ENCODE measurements around the gene AKIRIN2.
"Not testable (repeated sequence)": the region's sequence is repeated elsewhere in the genome, so short reads cannot be mapped to it uniquely, and the experiment has no call there.

Gene AKIRIN2

DNA sequence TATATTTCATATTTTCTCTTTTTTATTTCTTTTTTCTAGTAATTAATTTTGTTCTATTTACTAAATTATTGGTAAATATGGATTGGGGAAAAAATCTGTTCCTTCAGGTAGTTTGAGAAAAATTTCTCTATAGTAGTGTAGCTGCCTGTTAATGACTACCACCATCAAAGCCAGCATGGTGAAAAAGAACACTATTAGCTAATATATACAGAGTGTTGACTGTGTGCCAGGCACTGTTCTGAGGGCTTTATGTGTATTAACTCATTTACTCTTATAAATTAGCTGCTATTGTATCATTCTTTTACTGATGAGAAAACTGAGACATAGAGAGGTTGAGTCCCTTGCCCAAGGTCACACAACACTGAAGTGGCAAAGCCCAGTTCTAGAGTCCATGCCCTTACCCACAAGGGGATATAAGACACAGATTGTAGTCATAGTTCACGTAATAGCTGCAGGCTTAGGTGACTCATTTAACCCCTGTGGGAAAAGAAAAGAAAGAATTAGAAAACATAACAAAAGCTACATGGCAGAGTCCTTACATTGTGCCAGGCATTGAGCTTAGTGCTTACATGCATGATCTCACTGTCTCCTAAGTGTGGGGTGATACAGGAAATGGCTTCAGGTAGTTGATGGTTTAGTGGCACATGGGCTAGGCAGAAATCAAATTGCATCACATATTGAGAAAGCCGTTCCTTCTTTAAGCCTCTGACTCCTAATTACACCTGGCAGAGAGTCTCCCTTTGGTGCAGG is 12.2 kb upstream of the AKIRIN2 start:
- H3K27me3 ChIP-seq (ENCODE audit: control insufficient read depth in 1 of 2, insufficient read depth in 2 of 2, low read length in 2 of 2): no peaks in the 10 kb centered on the region
- H3K9me3 ChIP-seq (ENCODE audit: low read length): no peaks in the 10 kb centered on the region
- H3K9ac ChIP-seq (ENCODE audit: low read length): no peak overlapping the region
- no peak overlapping the region for H3K4me3 ChIP-seq (ENCODE audit: low read depth in 1 of 2, low read length in 2 of 2)
- H3K36me3 ChIP-seq (ENCODE audit: insufficient read depth, low read length): no peaks in the 10 kb centered on the region
- no peaks in the 10 kb centered on the region for H3K4me1 ChIP-seq (ENCODE audit: insufficient read depth, low read length)
- H3K27ac ChIP-seq (ENCODE audit: low read depth, low read length): no peak overlapping the region

DNA sequence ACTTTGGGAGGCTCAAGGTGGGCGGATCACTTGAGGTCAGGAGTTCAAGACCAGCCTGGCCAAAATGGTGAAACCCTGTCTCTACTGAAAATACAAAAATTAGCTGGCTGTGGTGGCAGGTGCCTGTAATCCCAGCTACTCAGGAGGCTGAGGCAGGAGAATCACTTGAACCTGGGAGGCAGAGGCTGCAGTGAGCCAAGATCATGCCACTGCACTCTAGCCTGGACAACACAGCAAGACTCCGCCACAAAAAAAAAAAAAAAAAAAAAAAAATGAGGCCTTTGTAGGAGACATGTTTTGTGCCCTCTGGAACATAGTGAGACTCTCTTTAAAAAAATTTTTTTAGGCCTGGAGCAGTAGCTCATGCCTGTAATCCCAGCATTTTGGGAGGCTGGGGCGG is 10.7 kb upstream of the AKIRIN2 start:
- not testable (repeated sequence) for H3K9me3 ChIP-seq (ENCODE audit: low read length); H3K36me3 ChIP-seq (ENCODE audit: insufficient read depth, low read length); H3K27ac ChIP-seq (ENCODE audit: low read depth, low read length); H3K27me3 ChIP-seq (ENCODE audit: control insufficient read depth in 1 of 2, insufficient read depth in 2 of 2, low read length in 2 of 2); H3K4me3 ChIP-seq (ENCODE audit: low read depth in 1 of 2, low read length in 2 of 2); H3K9ac ChIP-seq (ENCODE audit: low read length); H3K4me1 ChIP-seq (ENCODE audit: insufficient read depth, low read length)

DNA sequence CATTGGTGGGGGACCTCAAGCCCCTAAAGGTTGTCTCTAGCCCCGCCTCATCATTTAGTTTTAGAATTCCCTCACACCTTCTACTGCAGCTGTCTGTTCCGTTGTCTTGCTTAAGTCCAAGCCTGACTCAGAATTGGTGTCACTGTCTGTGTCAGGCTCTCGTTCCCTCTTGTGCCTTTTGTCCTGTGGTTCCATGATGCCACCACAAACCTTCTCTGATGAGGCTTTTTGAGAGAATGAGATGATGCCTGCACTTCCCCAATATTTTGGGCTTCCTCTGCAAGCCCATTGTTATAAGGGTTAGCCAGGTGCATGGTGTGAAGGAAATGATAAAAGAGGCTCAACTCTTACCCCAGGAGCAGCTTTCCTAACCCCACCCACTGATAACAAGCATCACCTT is 8.1 kb upstream of the AKIRIN2 start:
- no peaks in the 10 kb centered on the region for H3K4me1 ChIP-seq (ENCODE audit: insufficient read depth, low read length)
- no peak overlapping the region for H3K9ac ChIP-seq (ENCODE audit: low read length)
- no peaks in the 10 kb centered on the region for H3K9me3 ChIP-seq (ENCODE audit: low read length)
- no peak overlapping the region for H3K4me3 ChIP-seq (ENCODE audit: low read depth in 1 of 2, low read length in 2 of 2)
- no peak overlapping the region for H3K27ac ChIP-seq (ENCODE audit: low read depth, low read length)
- H3K27me3 ChIP-seq (ENCODE audit: control insufficient read depth in 1 of 2, insufficient read depth in 2 of 2, low read length in 2 of 2): no peaks in the 10 kb centered on the region
- H3K36me3 ChIP-seq (ENCODE audit: insufficient read depth, low read length): no peaks in the 10 kb centered on the region

DNA sequence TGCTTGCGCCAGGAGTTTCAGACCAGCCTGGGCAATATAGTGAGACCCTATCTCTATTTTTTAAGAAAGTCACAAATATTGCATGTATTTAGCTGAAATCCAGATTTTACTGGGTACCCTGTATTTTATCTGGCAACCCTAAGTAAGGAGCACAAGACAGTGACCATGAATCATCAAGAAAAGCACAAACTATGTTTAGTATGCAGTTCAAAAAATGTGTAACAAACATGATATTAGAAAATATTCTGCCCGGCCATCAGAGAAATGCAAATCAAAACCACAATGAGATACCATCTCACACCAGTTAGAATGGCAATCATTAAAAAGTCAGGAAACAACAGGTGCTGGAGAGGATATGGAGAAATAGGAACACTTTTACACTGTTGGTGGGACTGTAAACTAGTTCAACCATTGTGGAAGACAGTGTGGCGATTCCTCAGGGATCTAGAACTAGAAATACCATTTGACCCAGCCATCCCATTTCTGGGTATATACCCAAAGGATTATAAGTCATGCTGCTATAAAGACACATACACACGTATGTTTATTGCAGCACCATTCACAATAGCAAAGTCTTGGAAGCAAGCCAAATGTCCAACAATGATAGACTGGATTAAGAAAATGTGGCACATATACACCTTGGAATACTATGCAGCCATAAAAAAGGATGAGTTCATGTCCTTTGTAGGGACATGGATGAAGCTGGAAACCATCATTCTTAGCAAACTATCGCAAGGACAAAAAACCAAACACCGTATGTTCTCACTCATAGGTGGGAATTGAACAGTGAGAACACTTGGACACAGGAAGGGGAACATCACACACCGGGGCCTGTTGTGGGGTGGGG is 6.8 kb upstream of the AKIRIN2 start:
- H3K36me3 ChIP-seq (ENCODE audit: insufficient read depth, low read length); H3K27me3 ChIP-seq (ENCODE audit: control insufficient read depth in 1 of 2, insufficient read depth in 2 of 2, low read length in 2 of 2); H3K4me1 ChIP-seq (ENCODE audit: insufficient read depth, low read length); H3K9ac ChIP-seq (ENCODE audit: low read length); H3K4me3 ChIP-seq (ENCODE audit: low read depth in 1 of 2, low read length in 2 of 2); H3K9me3 ChIP-seq (ENCODE audit: low read length); H3K27ac ChIP-seq (ENCODE audit: low read depth, low read length): not testable (repeated sequence)

DNA sequence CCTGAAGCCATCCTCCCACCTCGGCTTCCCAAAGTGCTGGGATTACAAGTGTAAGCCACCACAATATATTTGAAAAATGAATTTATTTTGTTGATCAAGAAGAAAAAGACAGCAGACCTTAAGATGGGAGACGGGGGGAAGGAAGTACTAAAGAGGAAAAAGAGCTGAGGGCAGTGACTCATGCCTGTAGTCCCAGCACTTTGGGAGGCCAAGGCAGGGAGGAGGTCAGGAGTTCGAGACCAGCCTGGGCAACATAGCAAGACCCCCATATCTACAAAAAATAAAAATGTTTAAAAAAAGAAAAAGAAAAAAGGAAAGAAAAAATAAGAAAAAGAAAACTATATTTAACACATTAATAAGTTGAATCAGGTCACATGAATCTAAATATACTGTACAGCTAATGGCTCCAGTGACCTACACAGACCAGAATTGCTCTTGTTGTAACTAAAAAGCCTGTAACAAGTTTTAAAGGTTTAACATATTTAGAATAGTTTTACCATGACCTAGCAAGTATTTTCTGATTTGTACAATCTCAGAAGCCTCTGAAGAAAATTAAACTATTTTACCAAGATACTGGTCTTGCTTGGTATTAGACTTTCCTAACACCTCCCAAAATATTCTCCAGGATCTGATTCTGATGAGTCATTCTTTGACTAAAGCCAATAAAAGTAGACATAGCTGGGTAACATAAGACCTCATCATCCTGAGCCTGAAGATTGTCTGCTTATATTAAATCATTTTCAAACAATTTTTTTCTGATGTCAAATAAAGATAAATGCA is 4.3 kb upstream of the AKIRIN2 start:
- Histone ChIP-seq H3K4me3 (ENCODE audit: low read depth in 1 of 2, low read length in 2 of 2) (no peak overlapping the region), H3K4me1 (ENCODE audit: insufficient read depth, low read length) (no peaks in the 10 kb centered on the region), H3K27ac (ENCODE audit: low read depth, low read length) (no peak overlapping the region), H3K27me3 (ENCODE audit: control insufficient read depth in 1 of 2, insufficient read depth in 2 of 2, low read length in 2 of 2) (no peaks in the 10 kb centered on the region), H3K9me3 (ENCODE audit: low read length) (no peaks in the 10 kb centered on the region), H3K9ac (ENCODE audit: low read length) (no peak overlapping the region), H3K36me3 (ENCODE audit: insufficient read depth, low read length) (no peaks in the 10 kb centered on the region)

DNA sequence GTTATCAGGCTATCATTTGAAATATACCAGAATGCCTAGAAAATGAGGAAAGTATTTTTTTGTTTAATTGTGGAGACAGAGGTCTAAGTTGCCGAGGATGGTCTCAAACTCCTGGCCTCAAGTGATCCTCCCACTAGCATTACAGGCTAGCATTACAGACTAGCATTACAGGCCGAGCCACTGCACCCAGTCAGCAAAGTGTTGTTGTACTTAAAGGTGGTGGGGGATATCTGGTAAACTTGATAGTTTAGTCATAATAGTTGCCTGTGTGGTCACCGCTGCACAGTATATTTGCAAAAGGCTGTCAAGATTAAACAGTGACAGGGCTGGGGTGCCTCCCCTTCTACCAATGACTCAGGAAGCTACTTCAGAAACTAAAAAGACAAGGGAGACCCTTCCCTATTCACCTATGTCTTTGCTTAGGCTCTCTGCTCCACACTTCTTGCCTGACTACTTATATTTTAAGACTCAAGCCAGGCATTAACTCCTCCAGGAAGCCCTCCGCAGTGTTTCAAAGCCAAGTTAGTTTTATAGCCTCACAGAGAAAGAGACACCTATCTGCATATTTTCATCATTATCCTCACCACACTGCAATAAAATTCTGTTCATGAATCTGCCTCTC is 3.1 kb upstream of the AKIRIN2 start:
- Histone ChIP-seq H3K27me3 (ENCODE audit: control insufficient read depth in 1 of 2, insufficient read depth in 2 of 2, low read length in 2 of 2) (no peaks in the 10 kb centered on the region), H3K4me1 (ENCODE audit: insufficient read depth, low read length) (no peaks in the 10 kb centered on the region), H3K9me3 (ENCODE audit: low read length) (no peaks in the 10 kb centered on the region), H3K36me3 (ENCODE audit: insufficient read depth, low read length) (no peaks in the 10 kb centered on the region), H3K4me3 (ENCODE audit: low read depth in 1 of 2, low read length in 2 of 2) (no peak overlapping the region), H3K27ac (ENCODE audit: low read depth, low read length) (no peak overlapping the region), H3K9ac (ENCODE audit: low read length) (no peak overlapping the region)

DNA sequence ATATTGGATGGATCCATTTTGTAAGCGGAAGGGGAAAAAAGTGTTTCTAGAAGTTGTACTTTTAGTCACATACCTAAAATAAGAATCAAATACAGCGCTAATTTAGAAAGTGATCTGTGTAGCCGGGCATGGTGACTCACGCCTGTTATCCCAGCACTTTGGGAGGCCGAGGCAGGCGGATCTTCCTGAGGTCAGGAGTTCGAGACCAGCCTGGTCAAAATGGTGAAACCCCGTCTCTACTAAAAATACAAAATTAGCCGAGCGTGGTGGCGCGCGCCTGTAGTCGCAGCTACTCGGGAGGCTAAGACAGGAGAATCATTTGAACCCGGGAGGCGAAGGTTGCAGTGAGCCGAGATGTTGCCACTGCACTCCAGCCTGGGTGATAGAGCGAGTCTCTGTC is 1.0 kb upstream of the AKIRIN2 start:
- H3K27ac ChIP-seq (ENCODE audit: low read depth, low read length): peak overlapping the region; percentile 96
- not testable (repeated sequence) for H3K36me3 ChIP-seq (ENCODE audit: insufficient read depth, low read length); H3K9me3 ChIP-seq (ENCODE audit: low read length); H3K27me3 ChIP-seq (ENCODE audit: control insufficient read depth in 1 of 2, insufficient read depth in 2 of 2, low read length in 2 of 2)
- H3K9ac ChIP-seq (ENCODE audit: low read length): peak overlapping the region; percentile 40
- H3K4me1 ChIP-seq (ENCODE audit: insufficient read depth, low read length): peaks cover 12% of the 10 kb centered on the region
- peak overlapping the region; percentile 51 to 97 for H3K4me3 ChIP-seq (ENCODE audit: low read depth in 1 of 2, low read length in 2 of 2)

DNA sequence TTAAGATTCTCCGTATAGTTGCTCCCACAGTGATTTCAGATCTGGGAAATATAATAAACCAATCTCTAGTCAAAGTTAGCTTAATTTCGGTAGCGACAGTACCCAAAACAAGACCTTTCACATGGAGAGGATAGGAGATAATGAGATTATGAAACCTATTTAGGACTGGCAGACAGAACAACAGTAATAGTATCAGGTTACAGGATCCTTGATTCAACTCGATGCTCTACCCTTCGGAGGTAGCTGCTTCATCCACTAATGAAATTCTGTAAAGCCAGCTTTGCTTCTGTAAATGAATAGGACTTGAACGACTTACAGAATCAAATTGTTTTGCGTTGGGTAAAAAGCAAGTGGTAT is 534 bp upstream of the AKIRIN2 start:
- Histone ChIP-seq H3K9me3 (ENCODE audit: low read length) (no peaks in the 10 kb centered on the region), H3K27ac (ENCODE audit: low read depth, low read length) (peak overlapping the region; percentile 96), H3K4me3 (ENCODE audit: low read depth in 1 of 2, low read length in 2 of 2) (peak overlapping the region; percentile 51 to 97), H3K36me3 (ENCODE audit: insufficient read depth, low read length) (no peaks in the 10 kb centered on the region), H3K4me1 (ENCODE audit: insufficient read depth, low read length) (peaks cover 17% of the 10 kb centered on the region), H3K9ac (ENCODE audit: low read length) (peak overlapping the region; percentile 40), H3K27me3 (ENCODE audit: control insufficient read depth in 1 of 2, insufficient read depth in 2 of 2, low read length in 2 of 2) (no peaks in the 10 kb centered on the region)

DNA sequence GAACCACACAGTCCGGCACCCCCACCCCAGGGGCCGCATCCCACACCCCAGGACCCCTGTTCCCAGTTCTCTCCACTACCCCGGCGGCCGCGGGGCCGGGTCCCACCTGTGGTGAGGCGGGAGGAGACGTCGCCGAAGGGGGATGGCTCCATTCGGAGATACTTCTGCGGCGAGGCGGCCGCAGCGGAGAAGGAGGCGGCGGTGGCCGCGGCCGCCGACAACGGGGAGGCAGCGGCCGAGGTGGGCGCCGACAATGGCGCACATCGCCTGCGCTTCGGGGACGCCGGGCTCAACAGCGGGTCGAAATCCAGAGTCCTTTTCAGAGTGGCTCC is 723 bp downstream of the AKIRIN2 start:
- Histone ChIP-seq H3K4me1 (ENCODE audit: insufficient read depth, low read length) (peaks cover 23% of the 10 kb centered on the region), H3K36me3 (ENCODE audit: insufficient read depth, low read length) (no peaks in the 10 kb centered on the region), H3K27ac (ENCODE audit: low read depth, low read length) (peak overlapping the region; percentile 96), H3K9ac (ENCODE audit: low read length) (peak overlapping the region; percentile 98), H3K4me3 (ENCODE audit: low read depth in 1 of 2, low read length in 2 of 2) (peak overlapping the region; percentile 93 to 97), H3K27me3 (ENCODE audit: control insufficient read depth in 1 of 2, insufficient read depth in 2 of 2, low read length in 2 of 2) (no peaks in the 10 kb centered on the region), H3K9me3 (ENCODE audit: low read length) (no peaks in the 10 kb centered on the region)

DNA sequence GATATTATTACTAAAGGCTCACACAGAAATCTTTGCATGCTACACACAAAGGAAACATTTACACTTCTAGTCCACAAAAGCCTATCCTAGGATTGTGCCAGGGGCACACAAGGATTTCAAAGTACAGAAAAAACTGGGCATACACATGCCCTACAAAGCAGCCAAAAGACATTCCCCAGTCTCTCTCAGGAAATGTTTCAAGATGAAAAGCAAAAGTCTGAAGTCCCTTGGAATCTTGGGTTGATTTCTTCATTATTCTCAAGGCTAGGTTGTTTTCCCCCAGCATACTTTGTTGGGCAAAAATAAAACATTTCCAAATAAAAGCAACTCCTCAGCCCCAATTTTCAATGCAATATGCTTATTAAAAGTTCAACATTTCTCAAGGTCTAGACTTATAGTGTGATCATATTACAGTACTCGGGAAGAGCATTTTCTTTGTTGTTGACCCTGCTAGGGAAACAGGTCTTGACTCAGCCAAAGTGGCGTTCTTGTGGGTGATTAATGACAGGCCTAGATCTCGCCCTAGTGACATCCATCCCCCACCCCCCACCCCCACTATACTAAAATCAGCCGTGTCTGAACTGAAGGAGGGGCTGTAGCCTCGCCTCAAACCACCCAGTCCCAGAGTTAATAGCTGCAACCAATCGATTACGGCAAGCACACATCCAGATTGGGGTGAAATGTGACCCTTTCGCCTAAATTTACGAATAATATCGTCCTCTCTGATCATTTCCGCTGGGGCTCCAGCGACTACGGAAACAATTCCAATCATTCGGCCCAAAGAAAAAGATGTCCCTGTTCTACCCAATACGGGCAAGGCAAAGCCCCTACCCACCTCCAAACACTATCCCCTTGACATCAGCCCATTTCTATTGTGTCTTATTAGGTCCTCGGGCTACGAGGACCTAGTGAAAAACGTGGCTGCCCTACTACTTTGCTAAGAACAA is 1.4 kb downstream of the AKIRIN2 start:
- Histone ChIP-seq H3K27ac (ENCODE audit: low read depth, low read length) (peak overlapping the region; percentile 96), H3K36me3 (ENCODE audit: insufficient read depth, low read length) (no peaks in the 10 kb centered on the region), H3K4me3 (ENCODE audit: low read depth in 1 of 2, low read length in 2 of 2) (peak overlapping the region; percentile 93 to 97), H3K9me3 (ENCODE audit: low read length) (no peaks in the 10 kb centered on the region), H3K27me3 (ENCODE audit: control insufficient read depth in 1 of 2, insufficient read depth in 2 of 2, low read length in 2 of 2) (no peaks in the 10 kb centered on the region), H3K9ac (ENCODE audit: low read length) (peak overlapping the region; percentile 98), H3K4me1 (ENCODE audit: insufficient read depth, low read length) (peaks cover 23% of the 10 kb centered on the region)
